Breast epithelium (tissue), 4 donors: ENCODE measurements around the gene POLR2C. TPM values are rescaled to one million over a fixed set of nuclear protein-coding genes. Genes with fewer than 3 reads are reported as not detected.

Experiments used
- DNase-seq, 2 donors: peaks; one replicate each; pipeline ENCODE4 v3.0.0-alpha.2; 2019; ENCODE audit warnings: low spot score in 2 of 2
- H3K27ac ChIP-seq, 2 donors: fragments of 200-600 bp; sonication (generic) in 1 of 2; one replicate each; pipeline ENCODE4 v1.5.1; 2016 to 2019; ENCODE audit warnings: mild to moderate bottlenecking in 1 of 2
- H3K27me3 ChIP-seq, 2 donors: fragments of 200-600 bp; sonication (generic) in 1 of 2; one replicate each; pipeline versions ENCODE4 v1.5.1 to v1.6.0; 2017 to 2019; ENCODE audit warnings: control low read depth in 1 of 2, mild to moderate bottlenecking in 1 of 2
- H3K36me3 ChIP-seq: fragments of 200-600 bp; one replicate; pipeline ENCODE4 v1.5.1; 2019
- H3K4me1 ChIP-seq, 2 donors: fragments of 200-600 bp; sonication (generic); one replicate each; pipeline ENCODE4 v1.5.1; 2016 to 2019; ENCODE audit warnings: control low read depth in 1 of 2
- H3K4me3 ChIP-seq, 3 donors: fragments of 200-600 bp; sonication (generic); 1 replicate in 2 of 3; 2 replicates in 1 of 3; pipeline ENCODE4 v1.5.1; 2016 to 2019; ENCODE audit warnings: mild to moderate bottlenecking in 3 of 3, moderate library complexity in 2 of 3
- H3K9me3 ChIP-seq, 2 donors: fragments of 200-600 bp; sonication (generic) in 1 of 2; one replicate each; pipeline ENCODE4 v1.5.1; 2016 to 2019; ENCODE audit warnings: control low read depth in 1 of 2
- CTCF ChIP-seq, 3 donors: fragments of 450-650 bp; IDR thresholded peaks; one replicate each; pipeline ENCODE4 v1.5.1; 2016 to 2017; ENCODE audit warnings: antibody characterized with exemption in 3 of 3, mild to moderate bottlenecking in 3 of 3, moderate library complexity in 3 of 3
- POLR2A ChIP-seq: fragments of 450-650 bp; IDR thresholded peaks from one replicate; pipeline ENCODE4 v1.6.1; 2016; ENCODE audit warnings: antibody characterized with exemption, mild to moderate bottlenecking, moderate library complexity
- POLR2AphosphoS5 ChIP-seq, 3 donors: sonication (generic); formaldehyde crosslinking; IDR thresholded peaks; one replicate each; pipeline ENCODE4 v1.6.1; 2017; ENCODE audit warnings: antibody characterized with exemption in 3 of 3
- intact Hi-C: fragments of 100-400 bp; cut with DNase I; formaldehyde crosslinking; loops from one replicate; pipeline ENCODE4 v1.15.1; 2023; ENCODE audit warnings: low total_unique reads
- total RNA-seq, 3 donors: library from RNA; depleted of rRNA; stranded (reverse); fragments of >200 nt; gene quantifications; one replicate each; pipeline ENCODE4 v1.1.0, GENCODE V29; 2016

POLR2C gene
- total RNA-seq, 3 donors from 2014 or later: 119 to 129 (median 127) TPM

GRCh38 chr16:57516176-57516725, 53.8 kb downstream of the POLR2C start:
- Histone ChIP-seq H3K4me3 (no peak overlapping the region), H3K9me3 (no peaks in the 10 kb centered on the region), H3K27ac (no peak overlapping the region), H3K4me1 (no peaks in the 10 kb centered on the region), H3K27me3 (no peaks in the 10 kb centered on the region), H3K36me3 (no peaks in the 10 kb centered on the region)
- DNase-seq: no peak
- TF ChIP-seq POLR2A: no peak
- TF ChIP-seq POLR2AphosphoS5 (IDR thresholded peaks at IDR 0.05): no peak
- no peak for TF ChIP-seq CTCF (IDR thresholded peaks at IDR 0.05)
- intact Hi-C loops: no loop called here

- Histone ChIP-seq H3K4me1 (no peaks in the 10 kb centered on the region), H3K4me3 (no peak overlapping the region), H3K9me3 (no peaks in the 10 kb centered on the region), H3K27me3 (no peaks in the 10 kb centered on the region), H3K36me3 (no peaks in the 10 kb centered on the region), H3K27ac (no peak overlapping the region)
- intact Hi-C loops: no loop called here
- DNase-seq: no peak
- TF ChIP-seq POLR2AphosphoS5 (IDR thresholded peaks at IDR 0.05) (no peak), POLR2A (no peak), CTCF (IDR thresholded peaks at IDR 0.05) (no peak)
Observed at GRCh38 chr16:57516773-57517172, 54.3 kb downstream of the POLR2C start.

GRCh38 chr16:57517397-57518367, 55.2 kb downstream of the POLR2C start:
- intact Hi-C loops: no loop called here
- TF ChIP-seq CTCF (IDR thresholded peaks at IDR 0.05) (no peak), POLR2A (no peak), POLR2AphosphoS5 (IDR thresholded peaks at IDR 0.05) (no peak)
- H3K27ac ChIP-seq: no peak overlapping the region
- DNase-seq: no peak
- H3K36me3 ChIP-seq: no peaks in the 10 kb centered on the region
- H3K4me1 ChIP-seq: no peaks in the 10 kb centered on the region
- H3K27me3 ChIP-seq: no peaks in the 10 kb centered on the region
- H3K4me3 ChIP-seq: no peak overlapping the region
- no peaks in the 10 kb centered on the region for H3K9me3 ChIP-seq

- H3K4me3 ChIP-seq: no peak overlapping the region
- no peak for TF ChIP-seq POLR2AphosphoS5 (IDR thresholded peaks at IDR 0.05)
- no peak for TF ChIP-seq POLR2A
- no peak for TF ChIP-seq CTCF (IDR thresholded peaks at IDR 0.05)
- no peak for DNase-seq
- no peaks in the 10 kb centered on the region for H3K9me3 ChIP-seq
- H3K36me3 ChIP-seq: no peaks in the 10 kb centered on the region
- H3K27me3 ChIP-seq: no peaks in the 10 kb centered on the region
- intact Hi-C loops: no loop called here
- no peaks in the 10 kb centered on the region for H3K4me1 ChIP-seq
- no peak overlapping the region for H3K27ac ChIP-seq
Observed at GRCh38 chr16:57518520-57518919, 56.0 kb downstream of the POLR2C start.

- no peak for DNase-seq
- Histone ChIP-seq H3K4me1 (no peaks in the 10 kb centered on the region), H3K27me3 (no peaks in the 10 kb centered on the region), H3K36me3 (no peaks in the 10 kb centered on the region), H3K27ac (no peak overlapping the region), H3K4me3 (no peak overlapping the region), H3K9me3 (no peaks in the 10 kb centered on the region)
- TF ChIP-seq CTCF (IDR thresholded peaks at IDR 0.05) (no peak), POLR2AphosphoS5 (IDR thresholded peaks at IDR 0.05) (no peak), POLR2A (no peak)
- intact Hi-C loops: no loop called here
Observed at GRCh38 chr16:57518922-57519321, 56.4 kb downstream of the POLR2C start.
